ENCODE data around the gene HOXB1.
A peak's percentile ranks its signal among the peaks of the same experiment; 100 is the strongest.

Gene HOXB1

DNA sequence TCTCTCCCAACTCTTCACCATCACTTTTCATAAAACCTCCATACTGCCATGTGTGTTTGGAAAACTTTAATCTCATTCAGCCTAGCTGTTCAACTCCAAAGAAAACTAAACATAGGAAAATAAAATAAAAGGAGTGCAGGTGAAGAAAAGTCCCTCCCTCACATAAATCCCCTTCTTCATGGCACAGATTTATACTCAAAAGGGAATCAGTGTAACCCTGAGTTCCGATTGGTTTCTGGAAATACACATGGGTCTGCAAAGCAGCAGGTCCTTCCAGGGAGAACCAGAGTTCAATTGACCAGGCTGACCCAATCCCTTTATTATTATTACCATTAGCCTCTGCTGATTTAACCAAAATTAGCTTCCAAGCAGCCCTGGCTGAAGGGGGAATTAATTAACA, 23.0 kb upstream of the HOXB1 start:
- DNase-seq = no peak

DNA sequence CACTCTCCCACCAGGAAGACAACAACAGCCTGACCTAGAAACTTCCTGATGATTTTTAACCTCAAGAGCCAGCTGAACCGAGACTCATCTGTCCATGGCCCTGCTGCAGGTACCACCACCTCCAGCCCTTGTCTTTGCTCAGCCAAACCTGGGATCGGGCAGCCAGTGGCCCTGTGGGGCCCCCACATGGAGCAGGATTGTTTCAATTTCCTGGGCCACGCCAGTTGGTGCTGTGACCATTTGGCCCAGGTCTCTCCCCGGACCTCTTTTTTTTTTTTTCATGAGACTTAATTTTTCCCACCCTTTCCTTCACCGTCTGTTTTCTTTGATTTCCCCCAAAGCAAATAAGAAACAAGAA, 22.4 kb upstream of the HOXB1 start:
- no peak for DNase-seq

DNA sequence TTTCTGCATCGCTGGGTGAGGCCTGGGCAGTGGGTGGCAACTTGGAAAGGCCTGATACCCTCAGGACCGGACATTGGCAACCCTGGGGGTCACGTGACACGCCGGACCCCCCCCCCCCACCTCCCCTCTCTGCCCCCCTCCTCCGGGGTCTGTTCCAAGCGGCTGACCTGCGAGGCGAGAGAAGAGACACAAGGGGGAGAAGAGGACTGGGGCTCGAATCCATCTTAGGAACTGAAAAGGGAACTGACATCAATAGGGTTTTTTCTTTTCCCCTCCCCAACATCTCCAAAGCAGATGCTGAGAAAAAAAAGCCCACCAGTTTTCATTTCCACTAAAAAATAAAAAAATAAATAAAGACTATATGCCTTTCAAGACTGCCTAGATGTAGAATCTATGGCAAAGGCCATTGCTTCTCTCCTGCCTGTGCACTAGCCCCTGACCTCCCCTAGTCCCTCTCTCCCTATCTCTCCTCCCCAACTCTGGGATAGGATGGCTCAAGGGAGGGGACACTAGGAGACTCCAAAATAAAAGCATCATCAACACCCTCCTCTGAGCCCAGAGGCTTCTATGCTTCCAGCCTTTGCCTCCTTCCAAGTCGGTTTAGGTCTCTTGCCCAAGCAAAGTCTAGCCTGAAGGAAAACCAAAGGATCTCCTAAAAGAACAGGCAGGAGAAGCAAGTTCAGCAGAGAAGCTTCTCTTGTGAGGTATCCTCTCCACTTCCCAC, 21.8 kb upstream of the HOXB1 start:
- no peak for DNase-seq

DNA sequence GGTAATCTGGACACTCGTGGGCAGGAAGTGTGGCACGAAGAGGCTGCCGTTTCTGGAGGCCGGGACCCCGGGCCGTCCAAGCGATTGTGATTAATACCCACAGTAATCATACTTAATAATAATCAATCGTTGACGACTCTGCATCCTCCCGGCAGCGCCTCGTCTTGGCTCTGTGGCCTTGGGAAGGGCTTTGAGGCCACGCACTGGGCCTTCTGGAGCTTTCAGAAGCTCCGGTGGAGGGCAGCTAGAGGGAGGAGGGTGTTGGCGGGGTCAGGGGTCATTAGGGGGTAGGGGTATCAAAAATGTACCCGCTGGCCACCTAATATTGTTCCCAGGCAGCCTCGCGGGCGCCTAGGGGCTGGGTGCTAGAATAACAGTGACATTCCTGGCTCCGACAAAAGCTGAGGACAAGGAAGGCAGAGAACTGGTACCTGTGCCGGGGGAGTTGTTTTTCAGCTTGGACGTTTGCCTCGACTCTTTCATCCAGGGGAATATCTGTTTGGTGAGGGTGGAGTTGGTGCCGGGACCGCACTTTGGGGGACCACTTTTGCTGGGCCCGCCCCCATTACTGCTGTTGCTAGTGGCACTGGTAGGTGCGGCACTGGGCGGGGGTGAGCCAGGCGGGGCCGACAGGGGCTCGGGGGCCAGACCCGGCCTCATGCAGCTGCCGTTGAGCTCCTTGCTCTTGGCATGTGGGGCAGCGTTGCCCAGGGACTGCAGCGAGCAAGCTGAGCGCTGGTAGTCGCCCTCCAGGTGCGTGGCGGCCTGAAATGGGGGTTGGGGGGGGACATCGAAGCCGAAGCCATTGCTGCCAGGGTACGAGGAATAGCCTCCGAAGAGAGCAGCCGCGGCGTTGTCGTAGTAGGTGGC, 21.0 kb upstream of the HOXB1 start:
- no peak for DNase-seq

DNA sequence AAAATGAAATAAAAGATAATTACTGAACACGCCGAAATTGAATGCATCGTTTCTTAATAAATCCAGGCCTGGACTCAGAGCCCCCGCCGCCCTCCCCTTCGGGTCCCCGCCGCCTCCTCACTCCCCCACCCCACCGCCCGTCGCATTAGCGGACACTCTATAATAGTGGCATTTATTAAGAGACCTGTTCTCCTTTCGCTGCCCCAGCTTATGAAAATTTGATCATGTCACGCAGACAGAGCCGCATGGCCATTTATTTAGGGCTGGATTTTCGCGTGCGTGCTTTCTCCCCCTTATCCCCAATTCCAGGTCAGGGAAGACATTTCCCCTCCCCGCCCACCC, 20.4 kb upstream of the HOXB1 start:
- no peak for DNase-seq

DNA sequence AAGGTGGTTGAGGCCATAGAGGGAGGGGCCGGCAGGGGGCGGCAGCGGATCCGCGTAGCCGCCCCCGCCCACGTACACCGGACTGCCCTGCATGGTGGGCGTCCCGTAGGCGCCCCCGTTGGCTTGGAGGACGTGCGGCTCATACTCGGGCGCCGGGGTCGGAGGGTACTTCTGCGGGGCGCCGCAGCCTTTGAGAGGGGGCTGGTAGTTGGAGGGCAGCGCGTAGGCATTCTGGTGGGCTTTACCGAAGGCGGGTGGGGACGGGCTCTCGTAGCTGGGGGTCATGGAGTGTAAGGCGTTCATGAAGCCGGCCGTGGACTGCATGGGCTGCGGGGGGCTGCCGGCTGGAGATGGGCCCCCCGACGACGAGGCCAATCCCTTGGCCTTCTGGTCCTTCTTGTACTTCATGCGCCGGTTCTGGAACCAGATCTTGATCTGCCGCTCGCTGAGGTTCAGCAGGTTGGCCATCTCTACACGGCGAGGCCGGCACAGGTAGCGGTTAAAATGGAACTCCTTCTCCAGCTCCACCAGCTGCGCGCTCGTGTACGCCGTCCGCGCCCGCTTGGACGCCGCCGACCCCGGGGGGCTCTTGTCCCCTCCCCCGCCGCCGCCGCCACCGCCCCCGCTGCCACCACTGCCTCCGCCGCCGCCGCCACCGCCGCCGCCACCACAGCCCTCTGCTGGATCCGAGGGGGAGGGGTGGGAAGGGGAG, 19.8 kb upstream of the HOXB1 start:
- no peak for DNase-seq

DNA sequence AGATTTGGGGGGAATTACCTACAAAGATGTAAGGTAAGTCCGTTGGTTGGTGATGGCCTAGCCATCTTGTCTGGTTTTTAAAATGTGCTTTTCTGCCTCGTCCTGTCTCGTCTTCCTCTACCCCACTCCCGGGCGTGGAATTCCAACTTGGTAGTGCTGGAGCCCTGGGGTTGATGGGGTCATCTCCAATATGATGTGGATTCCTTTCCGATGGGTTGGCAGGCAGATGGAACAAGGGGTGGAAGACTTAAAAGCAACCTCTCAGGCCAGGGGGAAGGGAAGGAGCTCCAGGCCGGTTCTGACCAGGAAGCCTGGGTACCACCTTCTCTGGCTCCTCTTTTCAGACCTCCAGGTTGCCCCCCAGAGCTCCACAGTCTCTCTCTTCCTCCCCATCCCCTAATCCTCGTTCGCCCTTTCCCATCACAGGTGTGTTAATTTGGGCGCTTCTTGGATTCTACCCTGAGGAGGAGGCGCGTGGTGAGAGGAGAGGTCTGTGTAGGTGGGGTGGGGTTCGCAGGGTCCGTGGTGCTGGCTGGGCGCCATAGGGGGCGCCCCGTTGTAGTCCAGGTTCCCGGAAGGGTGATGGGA, 19.2 kb upstream of the HOXB1 start:
- no peak for DNase-seq

DNA sequence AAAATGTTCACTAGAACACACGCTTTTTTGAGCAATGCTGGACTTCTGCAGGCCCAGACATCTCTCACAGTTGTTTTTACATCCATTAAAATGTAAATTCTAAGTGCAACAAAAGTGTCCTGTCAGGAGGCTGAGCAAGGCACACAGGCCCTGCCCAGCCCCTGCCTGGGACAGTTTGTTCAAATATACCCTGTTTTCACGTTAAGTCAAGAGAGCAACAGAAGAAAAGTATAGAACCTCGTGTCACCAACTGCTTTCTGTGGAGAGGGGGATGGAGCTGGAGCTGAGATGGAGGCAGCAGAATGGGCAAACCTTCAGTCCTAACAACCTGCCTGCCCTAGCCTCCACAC, 18.4 kb upstream of the HOXB1 start:
- DNase-seq = no peak

DNA sequence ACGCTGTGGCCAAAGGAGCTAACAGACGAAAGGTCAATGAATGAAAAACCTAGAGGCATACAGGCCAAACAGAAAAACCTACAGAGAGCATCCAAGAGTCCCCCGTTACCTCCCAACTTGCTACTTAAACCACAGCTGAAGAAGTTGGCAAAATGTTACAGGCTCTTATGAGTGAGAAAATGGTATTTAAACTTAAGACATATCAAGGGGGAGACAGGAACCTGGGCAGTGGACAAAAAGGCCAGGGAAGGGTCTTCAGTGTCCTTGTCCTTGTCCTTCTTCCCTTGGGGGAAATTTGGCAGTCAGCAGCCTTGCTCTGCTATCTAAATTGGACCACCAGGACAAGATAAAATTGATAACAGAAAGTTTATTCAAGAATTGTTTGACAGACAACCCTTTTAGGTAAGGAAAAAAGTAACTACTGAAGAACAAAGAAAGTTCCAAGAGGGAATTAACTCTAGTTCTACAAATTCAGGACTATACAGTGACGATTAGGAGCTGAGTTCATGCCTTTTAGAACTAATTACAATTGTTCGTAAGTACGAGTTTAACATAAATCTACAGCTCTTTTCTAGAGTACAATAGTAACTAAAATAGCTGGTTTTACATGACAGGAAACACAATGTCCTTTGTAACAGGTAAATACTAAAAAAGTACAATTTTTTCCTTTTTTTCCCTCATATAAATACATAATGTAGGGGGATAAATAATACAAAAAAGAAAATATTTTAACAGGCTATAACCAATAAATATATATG, 17.9 kb upstream of the HOXB1 start:
- no peak for DNase-seq

DNA sequence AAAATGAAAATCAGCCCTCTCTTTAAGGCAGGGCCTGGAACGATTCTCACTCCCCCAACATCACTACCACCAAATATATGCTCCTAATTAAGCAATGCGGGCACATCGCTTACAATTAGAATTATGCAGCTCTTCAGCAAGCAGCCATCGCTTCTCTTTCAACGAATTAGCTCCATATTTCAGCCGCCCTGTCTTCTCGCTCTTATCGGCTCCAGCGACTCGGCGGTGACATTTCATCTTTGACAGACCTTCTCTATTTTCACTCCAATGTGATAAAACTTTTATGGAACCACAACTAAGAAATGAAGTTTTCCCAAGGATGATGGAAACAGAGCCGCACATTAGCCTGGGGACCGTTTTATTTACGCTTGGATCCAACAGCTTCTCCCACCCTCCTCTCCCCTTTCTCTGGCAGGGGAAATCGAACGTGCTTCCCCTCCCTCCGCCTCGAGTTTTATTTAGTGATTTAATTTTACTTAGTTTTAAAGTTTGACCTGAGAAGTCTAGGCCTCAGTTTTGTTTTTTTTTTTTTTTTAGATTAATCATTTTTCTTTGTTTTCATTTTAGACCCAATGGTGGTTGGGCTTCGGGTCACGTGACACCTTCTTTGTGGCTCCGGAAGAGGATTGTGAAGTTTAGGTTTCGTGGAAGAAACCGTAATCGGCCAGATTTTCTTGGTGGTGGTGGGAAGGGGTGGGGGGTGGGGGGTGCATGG, 17.2 kb upstream of the HOXB1 start:
- DNase-seq = peak; percentile 33

DNA sequence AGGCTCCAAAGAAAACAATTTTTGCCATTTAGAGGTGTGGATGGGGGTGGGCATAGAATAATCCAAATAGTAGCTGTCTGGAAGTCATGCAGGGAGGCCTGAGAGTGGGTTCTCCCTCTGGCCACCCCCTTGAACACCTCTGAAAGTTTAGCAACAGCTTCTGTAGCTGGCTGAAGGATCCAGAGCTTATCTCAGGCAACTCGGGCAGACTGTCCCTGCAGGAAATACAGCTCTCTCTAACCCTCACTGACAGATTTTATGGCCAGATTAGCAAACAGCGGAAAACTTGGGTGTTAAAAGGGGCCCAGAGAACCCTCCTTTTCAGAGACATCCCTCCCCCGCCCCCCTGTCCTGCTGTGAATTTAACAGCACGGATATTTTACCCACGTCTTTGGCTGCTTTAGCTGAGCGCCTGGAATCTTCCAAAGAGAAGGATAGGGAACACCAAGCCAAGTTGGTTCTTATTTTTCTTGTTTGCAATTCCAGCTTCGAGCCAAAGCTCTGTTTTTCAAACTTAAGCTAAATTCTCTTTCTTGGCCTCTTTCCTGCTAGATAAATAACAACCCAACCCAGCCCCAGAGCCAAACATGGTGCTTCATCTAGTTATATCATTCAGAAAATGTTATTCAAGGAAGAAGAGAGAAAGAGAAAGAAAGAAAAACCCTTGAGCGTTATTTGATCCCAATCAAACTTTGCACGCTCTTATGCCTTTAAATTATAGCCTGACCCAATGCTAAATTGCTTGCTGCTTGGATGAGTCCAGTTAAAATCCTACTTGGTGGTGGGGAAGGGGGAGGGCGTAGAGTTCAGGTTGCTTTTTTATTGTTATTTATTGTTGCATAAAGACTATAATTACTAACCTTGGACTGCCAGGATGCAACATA, 16.4 kb upstream of the HOXB1 start:
- no peak for DNase-seq

DNA sequence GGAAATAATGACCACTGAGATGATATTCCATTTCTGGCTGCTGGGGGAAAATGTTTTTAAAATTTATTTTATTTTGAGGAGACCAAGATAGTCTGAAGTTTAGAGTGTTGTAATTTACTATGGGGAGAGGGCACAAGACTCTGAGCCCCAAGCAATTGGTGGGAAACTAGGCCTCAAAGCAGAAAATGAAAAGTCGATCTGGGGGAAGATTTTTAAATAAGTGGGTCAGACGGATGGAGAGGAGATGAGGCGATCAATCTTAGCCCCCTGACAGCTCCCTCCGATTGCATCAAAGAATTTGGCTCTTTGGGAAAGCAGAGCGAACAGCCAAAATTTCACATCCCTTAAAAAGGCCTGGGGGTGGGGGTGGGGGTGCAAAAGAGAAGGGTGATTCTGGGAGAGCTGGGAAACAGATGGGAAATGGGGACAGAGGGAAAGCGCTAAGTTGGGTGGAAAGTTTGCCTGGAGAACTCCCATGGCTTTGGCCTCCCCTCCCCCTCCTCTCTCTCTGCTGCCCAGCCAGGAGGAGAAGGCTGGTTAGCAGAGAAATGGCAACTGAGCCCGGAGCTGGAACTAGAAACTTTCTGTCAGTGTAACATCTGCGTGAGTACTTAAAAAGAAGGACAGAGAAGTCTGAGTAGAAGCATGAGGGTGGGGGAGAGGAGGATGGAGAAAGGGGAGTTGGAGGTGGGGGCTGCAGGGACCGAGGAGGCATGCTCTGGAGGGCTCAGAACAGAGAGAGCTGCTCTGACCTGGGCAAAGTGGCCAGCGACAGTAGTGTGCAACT, 15.5 kb upstream of the HOXB1 start:
- no peak for DNase-seq

DNA sequence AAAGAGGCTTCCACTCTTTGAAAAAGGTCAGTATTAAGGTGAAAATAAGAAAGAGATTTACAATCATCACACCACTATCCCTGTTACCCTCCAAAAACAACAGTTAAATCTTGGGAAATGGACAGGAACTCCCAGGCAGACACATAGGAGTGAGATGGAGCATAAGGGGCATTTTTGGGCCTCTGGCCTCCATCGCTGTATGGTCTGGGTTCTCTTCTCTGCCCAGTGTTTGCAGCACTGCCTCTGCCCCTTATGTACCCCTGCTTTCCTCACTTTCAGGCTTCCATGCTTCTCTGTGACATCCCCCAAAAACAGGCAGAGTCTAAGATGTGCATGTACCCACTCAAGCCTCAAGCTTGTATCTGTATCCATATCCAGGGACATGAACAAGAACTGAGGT, 14.7 kb upstream of the HOXB1 start:
- DNase-seq = no peak

DNA sequence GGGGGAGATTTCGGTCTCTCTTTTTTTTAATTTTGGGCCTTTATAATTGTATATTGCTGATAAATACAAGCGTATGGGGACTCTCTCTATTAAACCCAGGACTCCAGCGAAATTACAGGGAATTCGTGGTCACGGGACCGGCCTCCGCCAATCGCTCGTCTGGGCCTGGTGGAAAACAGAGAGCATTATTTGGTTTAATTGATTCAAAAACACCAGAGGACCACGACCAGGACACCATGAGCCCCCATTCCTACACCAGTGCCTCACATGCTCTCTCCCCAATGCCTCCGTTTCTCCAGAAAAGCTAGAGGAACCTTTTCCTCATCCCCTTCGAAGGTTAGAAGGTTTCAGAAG, 14.2 kb upstream of the HOXB1 start, which contains the start of gene HOXB2:
Gene HOXB2, minus strand, starts transcription at position 88 of the 354 bp plus-strand sequence. CDS start 198 bp downstream, outside the sequence.
- no peak for DNase-seq

DNA sequence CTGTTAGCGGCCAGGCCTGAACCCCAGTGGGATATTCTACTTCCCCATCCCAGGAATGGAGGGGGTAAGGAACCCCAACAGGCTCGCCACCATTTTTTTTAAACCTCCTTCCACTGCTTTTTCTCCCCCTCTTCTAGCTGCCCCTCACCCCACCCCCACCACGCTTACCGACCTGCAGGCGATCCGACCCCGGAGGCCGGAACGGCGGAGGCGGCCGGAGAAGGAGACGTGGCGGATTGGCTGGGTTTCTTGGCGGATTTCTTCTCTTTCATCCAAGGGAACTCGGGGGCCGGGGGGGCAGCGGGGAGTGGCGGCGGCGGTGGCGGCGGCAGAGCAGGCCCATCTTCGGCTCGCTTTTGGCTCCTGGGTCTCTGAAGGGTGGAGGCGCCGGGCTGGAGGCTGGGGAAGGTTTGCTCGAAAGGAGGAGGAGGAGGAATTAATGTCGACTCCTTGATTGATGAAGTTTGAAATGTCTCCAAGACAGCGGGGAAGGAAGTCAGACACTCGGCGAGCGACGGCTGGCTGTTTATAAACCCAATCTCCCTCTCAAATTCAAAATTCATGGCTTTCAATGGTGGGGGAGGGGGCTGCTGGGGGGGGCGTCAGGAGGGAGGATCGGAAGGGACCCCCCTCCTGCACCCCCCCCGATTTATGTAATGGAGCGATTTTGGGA, 13.7 kb upstream of the HOXB1 start:
- DNase-seq = peak in 1 of 2 experiments; percentile 15

DNA sequence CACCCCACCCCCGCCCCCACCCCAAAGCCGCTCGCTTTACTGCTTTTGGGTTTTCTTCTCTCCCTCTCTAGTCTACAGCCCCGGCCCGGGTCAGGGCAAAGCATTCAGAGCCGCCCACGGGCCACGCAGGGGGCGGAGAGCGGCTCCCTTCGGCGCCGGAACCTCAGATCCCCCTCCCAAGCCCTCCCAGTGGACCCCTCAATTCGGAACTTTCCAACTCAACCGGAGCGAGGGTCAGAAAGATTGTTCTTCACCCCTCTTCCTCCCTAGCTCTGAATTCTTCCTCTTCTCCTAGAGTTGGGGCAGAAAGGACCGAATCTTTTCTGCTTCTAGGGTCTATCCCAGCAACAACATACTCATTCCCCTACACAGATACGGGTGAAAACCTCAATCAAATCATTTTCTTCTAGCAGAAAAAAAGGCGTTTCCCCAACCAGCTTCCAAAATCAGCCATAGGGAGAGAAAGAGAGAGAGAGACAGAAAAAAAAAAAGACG, 13.1 kb upstream of the HOXB1 start:
- DNase-seq = peak; percentile 26 to 33

DNA sequence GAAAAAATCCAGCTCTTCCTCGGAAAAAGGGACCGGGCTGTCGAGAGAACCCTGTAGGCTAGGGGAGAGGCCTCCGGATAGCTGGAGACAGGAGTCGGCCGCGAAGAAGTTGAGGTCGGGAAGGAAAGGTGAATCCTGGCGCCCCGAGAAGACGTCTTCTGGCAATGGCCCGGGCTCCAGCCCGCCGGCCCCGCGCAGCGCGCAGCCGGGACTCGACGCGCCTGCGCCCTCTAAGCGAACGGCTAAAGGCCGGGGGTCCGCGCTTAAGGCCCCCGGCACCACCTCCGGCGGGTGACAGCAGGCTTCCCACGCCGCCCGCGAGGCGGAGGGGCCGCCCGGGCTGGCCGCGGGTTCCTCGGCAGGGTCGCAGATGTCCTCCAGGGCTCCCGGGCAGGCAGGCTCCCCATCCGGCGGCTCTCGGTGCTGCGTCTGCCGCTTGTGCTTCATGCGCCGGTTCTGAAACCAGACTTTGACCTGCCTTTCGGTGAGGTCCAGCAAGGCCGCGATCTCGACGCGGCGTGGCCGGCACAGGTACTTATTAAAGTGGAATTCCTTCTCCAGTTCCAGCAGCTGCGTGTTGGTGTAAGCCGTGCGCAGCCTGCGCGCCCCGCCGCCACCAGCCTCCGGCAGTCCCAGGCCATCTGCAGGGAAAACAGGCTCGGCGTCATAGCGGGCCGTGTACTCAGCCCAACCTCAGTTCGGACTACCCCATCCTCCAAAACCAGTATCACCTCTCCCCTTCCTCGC, 12.5 kb upstream of the HOXB1 start:
- peak; percentile 35 to 44 for DNase-seq

DNA sequence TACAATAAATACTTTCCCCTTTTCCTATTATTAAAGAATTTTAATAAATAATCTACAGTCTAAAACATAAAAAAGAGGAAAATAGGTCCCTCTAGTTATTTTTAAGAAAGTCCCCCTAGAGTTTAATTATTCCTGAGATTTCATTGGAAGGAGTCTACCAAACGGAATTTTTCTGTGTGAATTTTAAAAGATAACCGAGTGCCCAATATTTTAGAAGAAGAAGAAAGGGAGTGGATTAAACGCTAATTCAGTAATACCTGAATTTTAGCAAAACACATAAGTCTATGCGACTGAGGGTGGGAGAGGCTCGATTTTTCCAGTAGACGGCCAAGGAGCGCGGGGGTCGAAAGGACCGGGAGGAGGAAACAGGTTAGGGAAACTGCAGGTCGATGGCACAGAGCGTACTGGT, 11.9 kb upstream of the HOXB1 start:
- no peak for DNase-seq

Data from activated CD4-positive, alpha-beta T cell treated with anti-CD3 and anti-CD28 coated beads, Interleukin-2, amount 50 U/mL, for 4 hours (primary cell).